GM12878 (cell line): ENCODE measurements around the gene NAP1L1. TPM values are rescaled to one million over a fixed set of nuclear protein-coding genes. Genes with fewer than 3 reads are reported as not detected.

Experiments used
- ASH2L ChIP-seq: fragments of 300-600, 200-600 bp; sonication (generic); IDR thresholded peaks from 2 replicates; pipeline ENCODE4 v1.6.1; 2017; ENCODE audit warnings: low read depth, mild to moderate bottlenecking, borderline replicate concordance
- BCL11A ChIP-seq: IDR thresholded peaks from 2 replicates; pipeline ENCODE4 v1.6.1; 2011; ENCODE audit warnings: low read depth, low read length
- BHLHE40 ChIP-seq, 2 experiments: fragments of 450-650 bp in 1 of 2; IDR thresholded peaks; 2 replicates each; pipeline ENCODE4 v1.6.1; 2011 to 2017; ENCODE audit warnings: low read depth in 2 of 2, borderline replicate concordance in 1 of 2, improper control_type of control experiment in 1 of 2, low read length in 1 of 2, mild to moderate bottlenecking in 1 of 2
- CBX5 ChIP-seq: sonication (generic); IDR thresholded peaks from 2 replicates; pipeline ENCODE4 v1.6.1; 2016; ENCODE audit warnings: low read depth, moderate library complexity, mild to moderate bottlenecking, inconsistent platforms
- CHD4 ChIP-seq: fragments of 200-600 bp; sonication (generic); IDR thresholded peaks from 2 replicates; pipeline ENCODE4 v1.6.1; 2016; ENCODE audit warnings: mild to moderate bottlenecking
- EZH2 ChIP-seq: IDR thresholded peaks from 2 replicates; pipeline ENCODE4 v1.6.1; 2012; ENCODE audit warnings: low read depth, mild to moderate bottlenecking, control low read depth, inconsistent platforms, low read length, borderline replicate concordance; ENCODE audit not compliant: control insufficient read depth
- FOS ChIP-seq: IDR thresholded peaks from 3 replicates; pipeline ENCODE4 v1.6.1; 2011; ENCODE audit warnings: borderline replicate concordance; ENCODE audit not compliant: insufficient read length; ENCODE audit errors: extremely low read depth
- HDAC6 ChIP-seq: fragments of 200-600 bp; sonication (generic); IDR thresholded peaks from one replicate; pipeline ENCODE4 v1.8.0; 2017; ENCODE audit warnings: antibody characterized with exemption; ENCODE audit not compliant: unreplicated experiment
- KAT2A ChIP-seq: conservative IDR thresholded peaks from 2 replicates; pipeline ENCODE4 v1.6.1; 2011; ENCODE audit warnings: low read depth, low read length; ENCODE audit not compliant: control insufficient read depth
- MEF2B ChIP-seq: fragments of 450-650 bp; IDR thresholded peaks from 2 replicates; pipeline ENCODE4 v1.6.1; 2018; ENCODE audit warnings: mild to moderate bottlenecking, moderate library complexity; ENCODE audit not compliant: partially characterized antibody, poor library complexity, severe bottlenecking
- MYB ChIP-seq: fragments of 150-350 bp; IDR thresholded peaks from 2 replicates; pipeline ENCODE4 v1.6.1; 2014; ENCODE audit warnings: mild to moderate bottlenecking, low read depth, low read length, borderline replicate concordance
- NR2F1 ChIP-seq: fragments of 450-650 bp; conservative IDR thresholded peaks from 2 replicates; pipeline ENCODE4 v1.6.1; 2017; ENCODE audit warnings: mild to moderate bottlenecking
- RAD21 ChIP-seq: IDR thresholded peaks from 2 replicates; pipeline ENCODE4 v1.6.1; 2011; ENCODE audit warnings: mild to moderate bottlenecking, low read depth, low read length, moderate library complexity; ENCODE audit not compliant: insufficient read depth
- RELA ChIP-seq: fragments of 450-650 bp; IDR thresholded peaks from 2 replicates; pipeline ENCODE4 v1.8.0; 2014; ENCODE audit warnings: borderline replicate concordance; ENCODE audit not compliant: partially characterized antibody
- SMARCA5 ChIP-seq: fragments of 450-650 bp; IDR thresholded peaks from 2 replicates; pipeline ENCODE4 v1.6.1; 2017; ENCODE audit warnings: mild to moderate bottlenecking
- SMC3 ChIP-seq: IDR thresholded peaks from 2 replicates; pipeline ENCODE4 v1.6.1; 2011; ENCODE audit warnings: low read length, improper control_type of control experiment, borderline replicate concordance
- TARDBP ChIP-seq: IDR thresholded peaks from 2 replicates; pipeline ENCODE4 v1.6.1; 2016; ENCODE audit warnings: borderline replicate concordance
- TCF12 ChIP-seq: IDR thresholded peaks from 2 replicates; pipeline ENCODE4 v1.6.1; 2011; ENCODE audit warnings: low read depth, mild to moderate bottlenecking, low read length
- TCF3 ChIP-seq: IDR thresholded peaks from 2 replicates; pipeline ENCODE4 v1.6.1; 2012; ENCODE audit warnings: low read depth, mild to moderate bottlenecking, low read length, borderline replicate concordance; ENCODE audit not compliant: insufficient read depth
- polyA plus RNA-seq, 11 experiments: library from polyadenylated mRNA; depleted of rRNA in 4 of 11; unstranded in 6 of 11; stranded (reverse) in 5 of 11; fragments of >200 nt; fragmentation: Nextera tagmentation in 4 of 11; fragmentation: Illumina TruSeq in 1 of 11; extraction: Ambion mirVana in 4 of 11; extraction: Trizol in 1 of 11; gene quantifications; 1 replicate in 1 of 11; 2 replicates in 10 of 11; pipeline versions ENCODE4 v1.2.1 to v1.2.3, GENCODE V29; 2011 to 2016; ENCODE audit warnings: inconsistent platforms in 2 of 11, missing spikeins in 2 of 11, low read depth in 1 of 11
- total RNA-seq, 4 experiments: library from RNA; depleted of rRNA in 3 of 4; stranded (reverse); fragments of >200 nt in 3 of 4; fragmentation: Illumina TruSeq in 1 of 4; extraction: Trizol in 1 of 4; gene quantifications; 2 replicates each; pipeline versions ENCODE4 v1.2.1 to v1.2.3, GENCODE V29; 2013 to 2021
- TF ChIP-seq, protein P1 (sequence below): IDR thresholded peaks from 2 replicates; pipeline ENCODE4 v1.6.1; 2012; ENCODE audit warnings: mild to moderate bottlenecking, low read depth, low read length
- TF ChIP-seq, protein P2 (sequence below): IDR thresholded peaks from 2 replicates; pipeline ENCODE4 v1.6.1; 2012; ENCODE audit warnings: low read depth, low read length, improper control_type of control experiment
- TF ChIP-seq, protein P3 (sequence below): IDR thresholded peaks from 2 replicates; pipeline ENCODE4 v1.6.1; 2011; ENCODE audit warnings: mild to moderate bottlenecking, low read depth, low read length, moderate library complexity; ENCODE audit not compliant: insufficient replicate concordance
- TF ChIP-seq, protein P4 (sequence below): fragments of 450-650 bp; IDR thresholded peaks from 2 replicates; pipeline ENCODE4 v1.6.1; 2018; ENCODE audit warnings: borderline replicate concordance, mild to moderate bottlenecking; ENCODE audit not compliant: partially characterized antibody

Gene NAP1L1
- total and polyA plus RNA-seq, 10 of the 15 experiments (the other 5 are each of a cell fraction or from before 2014, with no cell fraction given), result 256 to 1,036 (median 536) TPM

DNA sequence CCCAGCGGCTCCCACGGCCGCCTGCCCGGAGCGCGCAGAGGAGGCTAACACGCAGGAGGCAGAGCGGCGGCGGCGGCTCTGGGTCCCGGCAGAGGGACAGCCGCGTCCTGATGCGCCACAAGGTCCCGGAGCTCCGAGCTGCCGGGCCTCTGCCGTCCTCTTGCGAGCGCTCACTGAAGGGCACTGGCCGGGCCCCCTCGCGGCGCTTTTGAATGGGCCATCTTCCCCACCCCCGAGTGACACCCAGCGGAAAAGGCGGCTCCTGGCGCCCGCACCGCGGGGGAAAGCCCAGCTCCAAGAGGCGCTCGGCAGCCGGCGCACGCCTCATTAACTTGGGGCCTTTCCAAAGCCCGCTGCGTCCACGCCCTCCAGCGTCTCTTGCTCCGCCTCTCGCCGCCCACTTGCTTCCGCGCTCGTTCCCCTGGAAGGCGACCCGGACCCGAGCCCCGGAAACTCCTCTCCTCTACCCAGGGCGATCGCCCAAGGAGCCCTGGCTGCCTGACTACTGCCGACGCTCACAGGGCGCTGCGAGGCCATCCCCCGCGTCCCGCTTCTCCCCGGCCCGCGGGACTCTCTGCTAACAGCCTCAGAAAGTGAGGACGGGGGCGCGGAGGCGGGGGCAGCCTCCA, 53.0 kb downstream of the NAP1L1 start, which contains the start of gene PHLDA1 (continued):
- TF ChIP-seq SMC3, result peak; percentile 72
- 0 out of 2 replicates have a peak, but pooled peaks have one; percentile 46 for TF ChIP-seq NR2F1
- TF ChIP-seq, protein P1, sequence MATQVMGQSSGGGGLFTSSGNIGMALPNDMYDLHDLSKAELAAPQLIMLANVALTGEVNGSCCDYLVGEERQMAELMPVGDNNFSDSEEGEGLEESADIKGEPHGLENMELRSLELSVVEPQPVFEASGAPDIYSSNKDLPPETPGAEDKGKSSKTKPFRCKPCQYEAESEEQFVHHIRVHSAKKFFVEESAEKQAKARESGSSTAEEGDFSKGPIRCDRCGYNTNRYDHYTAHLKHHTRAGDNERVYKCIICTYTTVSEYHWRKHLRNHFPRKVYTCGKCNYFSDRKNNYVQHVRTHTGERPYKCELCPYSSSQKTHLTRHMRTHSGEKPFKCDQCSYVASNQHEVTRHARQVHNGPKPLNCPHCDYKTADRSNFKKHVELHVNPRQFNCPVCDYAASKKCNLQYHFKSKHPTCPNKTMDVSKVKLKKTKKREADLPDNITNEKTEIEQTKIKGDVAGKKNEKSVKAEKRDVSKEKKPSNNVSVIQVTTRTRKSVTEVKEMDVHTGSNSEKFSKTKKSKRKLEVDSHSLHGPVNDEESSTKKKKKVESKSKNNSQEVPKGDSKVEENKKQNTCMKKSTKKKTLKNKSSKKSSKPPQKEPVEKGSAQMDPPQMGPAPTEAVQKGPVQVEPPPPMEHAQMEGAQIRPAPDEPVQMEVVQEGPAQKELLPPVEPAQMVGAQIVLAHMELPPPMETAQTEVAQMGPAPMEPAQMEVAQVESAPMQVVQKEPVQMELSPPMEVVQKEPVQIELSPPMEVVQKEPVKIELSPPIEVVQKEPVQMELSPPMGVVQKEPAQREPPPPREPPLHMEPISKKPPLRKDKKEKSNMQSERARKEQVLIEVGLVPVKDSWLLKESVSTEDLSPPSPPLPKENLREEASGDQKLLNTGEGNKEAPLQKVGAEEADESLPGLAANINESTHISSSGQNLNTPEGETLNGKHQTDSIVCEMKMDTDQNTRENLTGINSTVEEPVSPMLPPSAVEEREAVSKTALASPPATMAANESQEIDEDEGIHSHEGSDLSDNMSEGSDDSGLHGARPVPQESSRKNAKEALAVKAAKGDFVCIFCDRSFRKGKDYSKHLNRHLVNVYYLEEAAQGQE, result no peak
- TF ChIP-seq RAD21, result peak; percentile 81
- no peak for TF ChIP-seq MYB
- TF ChIP-seq KAT2A, result no peak
- TF ChIP-seq, protein P2, sequence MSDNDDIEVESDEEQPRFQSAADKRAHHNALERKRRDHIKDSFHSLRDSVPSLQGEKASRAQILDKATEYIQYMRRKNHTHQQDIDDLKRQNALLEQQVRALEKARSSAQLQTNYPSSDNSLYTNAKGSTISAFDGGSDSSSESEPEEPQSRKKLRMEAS, result no peak; the same call in 1 of the 2 replicates
- TF ChIP-seq TARDBP, result peak; percentile 58; the same call in 1 of the 2 replicates
- peak; percentile 62; the same call in 1 of the 2 replicates for TF ChIP-seq CBX5
- peak; percentile 70 to 88 for TF ChIP-seq BHLHE40 (IDR thresholded peaks at IDR 0.05; ENCODE audit: borderline replicate concordance in 1 of 2, low read depth in 2 of 2, low read length in 1 of 2)
- peak; percentile 92 for TF ChIP-seq RELA
- no peak for TF ChIP-seq EZH2
- peak; percentile 73 for TF ChIP-seq SMARCA5
- no peak for TF ChIP-seq CHD4
- TF ChIP-seq MEF2B, result no peak
- peak; percentile 34; the same call in 1 of the 2 replicates for TF ChIP-seq BCL11A
- TF ChIP-seq, protein P3, sequence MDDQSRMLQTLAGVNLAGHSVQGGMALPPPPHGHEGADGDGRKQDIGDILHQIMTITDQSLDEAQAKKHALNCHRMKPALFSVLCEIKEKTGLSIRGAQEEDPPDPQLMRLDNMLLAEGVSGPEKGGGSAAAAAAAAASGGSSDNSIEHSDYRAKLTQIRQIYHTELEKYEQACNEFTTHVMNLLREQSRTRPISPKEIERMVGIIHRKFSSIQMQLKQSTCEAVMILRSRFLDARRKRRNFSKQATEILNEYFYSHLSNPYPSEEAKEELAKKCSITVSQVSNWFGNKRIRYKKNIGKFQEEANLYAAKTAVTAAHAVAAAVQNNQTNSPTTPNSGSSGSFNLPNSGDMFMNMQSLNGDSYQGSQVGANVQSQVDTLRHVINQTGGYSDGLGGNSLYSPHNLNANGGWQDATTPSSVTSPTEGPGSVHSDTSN, result peak; percentile 43
- TF ChIP-seq TCF12, result peak; percentile 78; the same call in 1 of the 2 replicates
- TF ChIP-seq, protein P4, sequence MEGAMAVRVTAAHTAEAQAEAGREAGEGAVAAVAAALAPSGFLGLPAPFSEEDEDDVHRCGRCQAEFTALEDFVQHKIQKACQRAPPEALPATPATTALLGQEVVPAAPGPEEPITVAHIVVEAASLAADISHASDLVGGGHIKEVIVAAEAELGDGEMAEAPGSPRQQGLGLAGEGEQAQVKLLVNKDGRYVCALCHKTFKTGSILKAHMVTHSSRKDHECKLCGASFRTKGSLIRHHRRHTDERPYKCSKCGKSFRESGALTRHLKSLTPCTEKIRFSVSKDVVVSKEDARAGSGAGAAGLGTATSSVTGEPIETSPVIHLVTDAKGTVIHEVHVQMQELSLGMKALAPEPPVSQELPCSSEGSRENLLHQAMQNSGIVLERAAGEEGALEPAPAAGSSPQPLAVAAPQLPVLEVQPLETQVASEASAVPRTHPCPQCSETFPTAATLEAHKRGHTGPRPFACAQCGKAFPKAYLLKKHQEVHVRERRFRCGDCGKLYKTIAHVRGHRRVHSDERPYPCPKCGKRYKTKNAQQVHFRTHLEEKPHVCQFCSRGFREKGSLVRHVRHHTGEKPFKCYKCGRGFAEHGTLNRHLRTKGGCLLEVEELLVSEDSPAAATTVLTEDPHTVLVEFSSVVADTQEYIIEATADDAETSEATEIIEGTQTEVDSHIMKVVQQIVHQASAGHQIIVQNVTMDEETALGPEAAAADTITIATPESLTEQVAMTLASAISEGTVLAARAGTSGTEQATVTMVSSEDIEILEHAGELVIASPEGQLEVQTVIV, result no peak
- TF ChIP-seq ASH2L, result 0 out of 2 replicates have a peak, but pooled peaks have one; percentile 24
- no peak for TF ChIP-seq FOS
- peak; percentile 33 for TF ChIP-seq HDAC6
- TF ChIP-seq TCF3, result 0 out of 2 replicates have a peak, but pooled peaks have one; percentile 74
